Testis (tissue), 2 donors: ENCODE measurements around the gene MAP2.

Experiments
- CTCF ChIP-seq, 3 experiments: fragments of 450-650 bp in 2 of 3; fragments of 200-600 bp in 1 of 3; sonication (generic) in 1 of 3; IDR thresholded peaks; one replicate each; pipeline ENCODE4 v1.5.1; 2016 to 2019; ENCODE audit warnings: antibody characterized with exemption in 3 of 3, mild to moderate bottlenecking in 2 of 3, moderate library complexity in 1 of 3
- POLR2A ChIP-seq: fragments of 450-650 bp; IDR thresholded peaks from one replicate; pipeline ENCODE4 v1.6.1; 2017; ENCODE audit warnings: antibody characterized with exemption, mild to moderate bottlenecking, moderate library complexity

- TF ChIP-seq POLR2A: no peak
- TF ChIP-seq CTCF (IDR thresholded peaks at IDR 0.05): no peak
Measured at GRCh38 chr2:209582281-209582680, 158.4 kb downstream of the MAP2 start.
